ENCODE measurements around the gene ZFP90. TPM values are rescaled to one million over a fixed set of nuclear protein-coding genes. Genes with fewer than 3 reads are reported as not detected.
"Not testable (repeated sequence)": the region's sequence is repeated elsewhere in the genome, so short reads cannot be mapped to it uniquely, and the experiment has no call there.

The ZFP90 gene
- total RNA-seq, 5 donors from 2014 or later (not counting 1 experiment from before 2014, with no cell fraction given): 25.9 to 53.6 (median 46.7) TPM

DNA sequence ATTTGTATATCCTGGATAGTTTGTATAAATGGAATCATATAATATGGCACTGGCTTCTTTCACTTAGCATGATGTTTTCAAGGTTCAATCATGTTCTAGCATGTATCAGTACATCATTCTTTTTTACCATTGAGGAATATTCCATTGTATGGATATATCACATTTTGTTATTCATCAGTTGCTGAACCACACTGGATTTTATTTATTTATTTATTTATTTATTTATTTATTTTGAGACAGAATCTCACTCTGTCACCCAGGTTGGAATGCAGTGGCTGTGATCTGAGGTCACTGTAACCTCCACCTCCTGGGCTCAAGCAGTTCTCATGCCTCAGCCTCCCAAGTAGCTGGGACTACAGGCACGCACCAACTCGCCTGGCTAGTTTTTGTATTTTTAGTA lies 21.2 kb downstream of the ZFP90 start:
- H3K27me3 Mint-ChIP-seq; H3K4me1 Mint-ChIP-seq; H3K27me3 ChIP-seq (replicated peaks in 1 of 2; ENCODE audit: control insufficient read depth in 2 of 2, extremely low read depth in 1 of 2, insufficient read depth in 2 of 2, low read length in 1 of 2); DNase-seq; H3K4me1 ChIP-seq (ENCODE audit: control insufficient read depth in 1 of 2, extremely low read depth in 1 of 2, insufficient read depth in 2 of 2, low read length in 2 of 2); H3K4me3 Mint-ChIP-seq; ATAC-seq (replicated peaks in 1 of 4); H3K27ac Mint-ChIP-seq; CTCF ChIA-PET; H3K27ac ChIP-seq (ENCODE audit: low read length); POLR2A ChIA-PET: not testable (repeated sequence)
- H3K36me3 ChIP-seq (ENCODE audit: control insufficient read depth in 2 of 2, extremely low read depth in 1 of 2, insufficient read depth in 1 of 2, low read length in 1 of 2): peaks cover 16 to 64% of the 10 kb centered on the region in 2 donors
- peaks cover 52% of the 10 kb centered on the region for H3K9me3 ChIP-seq
- Mint-ChIP-seq H3K36me3 (peaks cover 96% of the 10 kb centered on the region), H3K9me3 (peaks cover 32 to 81% (median 76%) of the 10 kb centered on the region in 3 donors)
- WGBS (ENCODE audit: insufficient coverage): no CpG with 5 or more reads among the region's 2 CpGs
- H3K4me3 ChIP-seq (ENCODE audit: control insufficient read depth in 1 of 2, extremely low read depth in 1 of 2, low read length in 1 of 2): peak overlapping the region in 1 of 2 donors; percentile 57

DNA sequence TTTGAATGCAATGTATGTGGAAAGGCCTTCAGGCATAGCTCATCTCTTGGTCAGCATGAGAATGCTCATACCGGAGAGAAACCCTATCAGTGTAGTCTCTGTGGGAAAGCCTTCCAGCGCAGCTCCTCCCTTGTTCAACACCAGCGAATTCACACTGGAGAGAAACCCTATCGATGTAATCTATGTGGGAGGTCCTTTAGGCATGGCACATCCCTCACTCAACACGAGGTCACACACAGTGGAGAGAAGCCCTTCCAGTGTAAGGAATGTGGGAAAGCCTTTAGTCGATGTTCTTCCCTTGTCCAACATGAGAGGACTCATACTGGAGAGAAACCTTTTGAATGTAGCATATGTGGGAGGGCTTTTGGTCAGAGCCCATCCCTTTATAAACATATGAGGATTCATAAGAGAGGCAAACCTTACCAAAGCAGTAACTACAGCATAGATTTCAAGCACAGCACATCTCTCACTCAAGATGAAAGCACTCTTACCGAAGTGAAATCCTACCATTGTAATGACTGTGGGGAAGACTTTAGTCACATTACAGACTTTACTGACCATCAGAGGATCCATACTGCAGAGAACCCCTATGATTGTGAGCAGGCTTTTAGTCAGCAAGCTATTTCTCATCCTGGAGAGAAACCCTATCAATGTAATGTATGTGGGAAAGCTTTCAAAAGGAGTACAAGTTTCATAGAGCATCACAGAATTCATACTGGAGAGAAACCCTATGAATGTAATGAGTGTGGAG lies 24.7 kb downstream of the ZFP90 start:
- Histone ChIP-seq H3K4me3 (ENCODE audit: control insufficient read depth in 1 of 2, extremely low read depth in 1 of 2, low read length in 1 of 2) (peak overlapping the region in 1 of 2 donors; percentile 12), H3K36me3 (ENCODE audit: control insufficient read depth in 2 of 2, extremely low read depth in 1 of 2, insufficient read depth in 1 of 2, low read length in 1 of 2) (peaks cover 0 to 44% of the 10 kb centered on the region in 2 donors), H3K27me3 (replicated peaks in 1 of 2; ENCODE audit: control insufficient read depth in 2 of 2, extremely low read depth in 1 of 2, insufficient read depth in 2 of 2, low read length in 1 of 2) (no peaks in the 10 kb centered on the region), H3K27ac (ENCODE audit: low read length) (no peak overlapping the region), H3K4me1 (ENCODE audit: control insufficient read depth in 1 of 2, extremely low read depth in 1 of 2, insufficient read depth in 2 of 2, low read length in 2 of 2) (no peaks in the 10 kb centered on the region), H3K9me3 (peaks cover 54% of the 10 kb centered on the region)
- H3K4me3 Mint-ChIP-seq: peak overlapping the region in 1 of 3 donors; percentile 19
- H3K4me1 Mint-ChIP-seq: no peaks in the 10 kb centered on the region
- POLR2A ChIA-PET: no interaction called here
- no CpG with 5 or more reads among the region's 7 CpGs for WGBS (ENCODE audit: insufficient coverage)
- H3K36me3 Mint-ChIP-seq: peaks cover 78% of the 10 kb centered on the region
- H3K27me3 Mint-ChIP-seq: no peaks in the 10 kb centered on the region
- H3K27ac Mint-ChIP-seq: no peak overlapping the region
- peaks cover 21 to 76% (median 64%) of the 10 kb centered on the region in 3 donors for H3K9me3 Mint-ChIP-seq
- ATAC-seq (replicated peaks in 1 of 4): no peak
- CTCF ChIA-PET: interaction anchor here in 1 of 2 donors (0.6 kb wide), 2 partner anchors 30 to 38 kb away, joined by 3 to 4 read pairs; no protein-coding TSS in a partner anchor
- no peak for DNase-seq

- no peak overlapping the region for H3K27ac Mint-ChIP-seq
- H3K27me3 ChIP-seq (replicated peaks in 1 of 2; ENCODE audit: control insufficient read depth in 2 of 2, extremely low read depth in 1 of 2, insufficient read depth in 2 of 2, low read length in 1 of 2): no peaks in the 10 kb centered on the region
- WGBS (ENCODE audit: insufficient coverage): no CpG with 5 or more reads among the region's 9 CpGs
- H3K27ac ChIP-seq (ENCODE audit: low read length): no peak overlapping the region
- peaks cover 0 to 38% of the 10 kb centered on the region in 2 donors for H3K36me3 ChIP-seq (ENCODE audit: control insufficient read depth in 2 of 2, extremely low read depth in 1 of 2, insufficient read depth in 1 of 2, low read length in 1 of 2)
- POLR2A ChIA-PET: no interaction called here
- no peaks in the 10 kb centered on the region for H3K27me3 Mint-ChIP-seq
- no peak overlapping the region for H3K4me3 Mint-ChIP-seq
- peaks cover 52% of the 10 kb centered on the region for H3K9me3 ChIP-seq
- peaks cover 17 to 73% (median 59%) of the 10 kb centered on the region in 3 donors for H3K9me3 Mint-ChIP-seq
- H3K4me1 ChIP-seq (ENCODE audit: control insufficient read depth in 1 of 2, extremely low read depth in 1 of 2, insufficient read depth in 2 of 2, low read length in 2 of 2): no peaks in the 10 kb centered on the region
- H3K36me3 Mint-ChIP-seq: peaks cover 73% of the 10 kb centered on the region
- CTCF ChIA-PET: interaction anchor here in 1 of 2 donors (0.5 to 0.6 kb wide), 3 partner anchors 9 to 37 kb away, joined by 3 to 4 read pairs (median 3); no protein-coding TSS in a partner anchor
- ATAC-seq (replicated peaks in 1 of 4) (no peak), DNase-seq (no peak)
- no peaks in the 10 kb centered on the region for H3K4me1 Mint-ChIP-seq
- H3K4me3 ChIP-seq (ENCODE audit: control insufficient read depth in 1 of 2, extremely low read depth in 1 of 2, low read length in 1 of 2): no peak overlapping the region
These were observed 25.4 kb downstream of the ZFP90 start for GRCh38 chr16:68564382-68564985.

GRCh38 chr16:68574479-68574878 lies 35.4 kb downstream of the ZFP90 start:
- WGBS (ENCODE audit: insufficient coverage): 80% methylated on average over 1 of the region's 3 CpGs
- Histone ChIP-seq H3K4me3 (ENCODE audit: control insufficient read depth in 1 of 2, extremely low read depth in 1 of 2, low read length in 1 of 2) (no peak overlapping the region), H3K9me3 (peaks cover 3% of the 10 kb centered on the region), H3K4me1 (ENCODE audit: control insufficient read depth in 1 of 2, extremely low read depth in 1 of 2, insufficient read depth in 2 of 2, low read length in 2 of 2) (no peaks in the 10 kb centered on the region), H3K36me3 (ENCODE audit: control insufficient read depth in 2 of 2, extremely low read depth in 1 of 2, insufficient read depth in 1 of 2, low read length in 1 of 2) (no peaks in the 10 kb centered on the region), H3K27me3 (replicated peaks in 1 of 2; ENCODE audit: control insufficient read depth in 2 of 2, extremely low read depth in 1 of 2, insufficient read depth in 2 of 2, low read length in 1 of 2) (peaks cover 0 to 2% of the 10 kb centered on the region in 2 experiments), H3K27ac (ENCODE audit: low read length) (no peak overlapping the region)
- CTCF ChIA-PET: interaction anchor here in 1 of 2 donors (0.5 to 0.6 kb wide), 2 partner anchors 56 to 826 kb away, joined by 3 to 4 read pairs; no protein-coding TSS in a partner anchor
- Mint-ChIP-seq H3K4me3 (no peak overlapping the region), H3K27me3 (no peaks in the 10 kb centered on the region), H3K9me3 (peaks cover 18 to 64% (median 50%) of the 10 kb centered on the region in 3 donors), H3K4me1 (no peaks in the 10 kb centered on the region), H3K27ac (no peak overlapping the region), H3K36me3 (peaks cover 57% of the 10 kb centered on the region)
- ATAC-seq (replicated peaks in 1 of 4): no peak
- POLR2A ChIA-PET: interaction anchor here in 1 of 2 donors (0.6 to 0.7 kb wide), 2 partner anchors 63 to 110 kb away, joined by 4 to 5 read pairs; no protein-coding TSS in a partner anchor
- no peak for DNase-seq

GRCh38 chr16:68575082-68575481 lies 36.0 kb downstream of the ZFP90 start:
- H3K4me3 ChIP-seq (ENCODE audit: control insufficient read depth in 1 of 2, extremely low read depth in 1 of 2, low read length in 1 of 2): peak overlapping the region in 1 of 2 donors; percentile 11
- DNase-seq (no peak), ATAC-seq (replicated peaks in 1 of 4) (no peak)
- peaks cover 0 to 2% of the 10 kb centered on the region in 2 experiments for H3K27me3 ChIP-seq (replicated peaks in 1 of 2; ENCODE audit: control insufficient read depth in 2 of 2, extremely low read depth in 1 of 2, insufficient read depth in 2 of 2, low read length in 1 of 2)
- no peaks in the 10 kb centered on the region for H3K4me1 ChIP-seq (ENCODE audit: control insufficient read depth in 1 of 2, extremely low read depth in 1 of 2, insufficient read depth in 2 of 2, low read length in 2 of 2)
- ChIA-PET CTCF (interaction anchor here in 1 of 2 donors (0.5 kb wide), 1 partner anchor 827 kb away, joined by 3 read pairs; no protein-coding TSS in a partner anchor), POLR2A (interaction anchor here in 1 of 2 donors (0.6 to 0.7 kb wide), 2 partner anchors 63 to 111 kb away, joined by 4 to 5 read pairs; no protein-coding TSS in a partner anchor)
- no CpG with 5 or more reads among the region's 3 CpGs for WGBS (ENCODE audit: insufficient coverage)
- Mint-ChIP-seq H3K27me3 (no peaks in the 10 kb centered on the region), H3K9me3 (peaks cover 14 to 59% (median 46%) of the 10 kb centered on the region in 3 donors), H3K4me1 (no peaks in the 10 kb centered on the region), H3K4me3 (no peak overlapping the region), H3K27ac (no peak overlapping the region), H3K36me3 (peaks cover 53% of the 10 kb centered on the region)
- no peak overlapping the region for H3K27ac ChIP-seq (ENCODE audit: low read length)
- no peaks in the 10 kb centered on the region for H3K36me3 ChIP-seq (ENCODE audit: control insufficient read depth in 2 of 2, extremely low read depth in 1 of 2, insufficient read depth in 1 of 2, low read length in 1 of 2)
- peaks cover 3% of the 10 kb centered on the region for H3K9me3 ChIP-seq

DNA sequence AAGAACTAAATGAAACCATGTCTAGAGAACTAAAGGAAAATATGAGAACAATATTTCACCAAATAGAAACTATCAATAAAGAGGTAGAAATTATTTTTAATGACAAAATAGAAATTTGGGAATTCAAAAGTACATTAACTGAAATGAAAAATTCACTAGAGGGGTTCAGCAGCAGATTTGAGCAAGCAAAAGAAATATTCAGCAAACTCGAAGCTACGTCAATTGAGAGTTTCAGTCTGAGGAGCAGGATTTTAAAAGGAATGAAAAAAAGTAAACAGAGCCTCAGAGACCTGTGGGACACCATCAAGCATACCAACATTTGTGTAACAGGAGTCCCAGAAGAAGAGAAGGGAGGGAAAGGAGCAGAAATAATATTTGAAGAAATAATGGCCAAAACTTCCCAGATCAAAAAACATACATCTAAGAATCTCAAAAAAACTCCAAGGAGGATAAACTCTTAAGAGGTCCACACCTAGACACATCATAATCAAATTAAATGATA lies 38.3 kb downstream of the ZFP90 start:
- Mint-ChIP-seq H3K4me1 (no peaks in the 10 kb centered on the region), H3K27me3 (no peaks in the 10 kb centered on the region), H3K4me3 (no peak overlapping the region), H3K36me3 (peaks cover 41% of the 10 kb centered on the region), H3K9me3 (peaks cover 8 to 48% (median 30%) of the 10 kb centered on the region in 3 donors), H3K27ac (no peak overlapping the region)
- WGBS (ENCODE audit: insufficient coverage): 100% methylated on average over 2 of the region's 2 CpGs
- Histone ChIP-seq H3K9me3 (peaks cover 3% of the 10 kb centered on the region), H3K27ac (ENCODE audit: low read length) (no peak overlapping the region), H3K27me3 (replicated peaks in 1 of 2; ENCODE audit: control insufficient read depth in 2 of 2, extremely low read depth in 1 of 2, insufficient read depth in 2 of 2, low read length in 1 of 2) (peaks cover 0 to 2% of the 10 kb centered on the region in 2 experiments), H3K4me3 (ENCODE audit: control insufficient read depth in 1 of 2, extremely low read depth in 1 of 2, low read length in 1 of 2) (no peak overlapping the region), H3K36me3 (ENCODE audit: control insufficient read depth in 2 of 2, extremely low read depth in 1 of 2, insufficient read depth in 1 of 2, low read length in 1 of 2) (no peaks in the 10 kb centered on the region), H3K4me1 (ENCODE audit: control insufficient read depth in 1 of 2, extremely low read depth in 1 of 2, insufficient read depth in 2 of 2, low read length in 2 of 2) (no peaks in the 10 kb centered on the region)
- ATAC-seq (replicated peaks in 1 of 4): no peak
- ChIA-PET CTCF (interaction anchor here in 1 of 2 donors (0.6 kb wide), 1 partner anchor 794 kb away, joined by 9 read pairs; no protein-coding TSS in a partner anchor), POLR2A (no interaction called here)
- DNase-seq: no peak
